Large intestine (tissue), 3 donors: Measurements from ENCODE around the gene SH2D3C. TPM values are rescaled to one million over a fixed set of nuclear protein-coding genes. Genes with fewer than 3 reads are reported as not detected.

Source experiments
- DNase-seq, 2 donors: peaks; one replicate each; pipeline versions ENCODE4 v3.0.0 to v3.0.0-alpha.2; 2013
- H3K27ac ChIP-seq: one replicate; pipeline ENCODE4 v1.5.1; 2013; ENCODE audit warnings: low read length
- H3K27me3 ChIP-seq: 2 replicates; pipeline ENCODE4 v1.6.1; 2013; ENCODE audit warnings: low read length; ENCODE audit not compliant: control insufficient read depth, insufficient read depth
- H3K36me3 ChIP-seq: 2 replicates; pipeline ENCODE4 v1.6.1; 2013; ENCODE audit warnings: low read length; ENCODE audit not compliant: control insufficient read depth, insufficient read depth
- H3K4me1 ChIP-seq: one replicate; pipeline ENCODE4 v1.6.1; 2013; ENCODE audit warnings: low read length; ENCODE audit not compliant: control insufficient read depth, insufficient read depth
- H3K4me3 ChIP-seq: one replicate; pipeline ENCODE4 v1.5.1; 2013; ENCODE audit warnings: low read length
- H3K9me3 ChIP-seq: one replicate; pipeline ENCODE4 v1.6.1; 2013; ENCODE audit warnings: mild to moderate bottlenecking, low read depth, low read length, moderate library complexity; ENCODE audit not compliant: control insufficient read depth
- WGBS: methylation state at CpG from one replicate; pipeline ENCODE4 v1.1.5; 2013; ENCODE audit warnings: low lambda C conversion rate; ENCODE audit not compliant: insufficient coverage; 5-methylcytosine and 5-hydroxymethylcytosine counted together
- polyA plus RNA-seq: library from polyadenylated mRNA; unstranded; fragments of 120-200 nt; gene quantifications from one replicate; pipeline ENCODE4 v1.2.1, GENCODE V29; 2013

Gene SH2D3C
- polyA plus RNA-seq, 1 donor = 7.4 TPM

GRCh38 chr9:127815512-127816361 is 37.3 kb upstream of the SH2D3C start:
- H3K36me3 ChIP-seq = peaks cover 58% of the 10 kb centered on the region
- H3K27me3 ChIP-seq = no peaks in the 10 kb centered on the region
- H3K27ac ChIP-seq = no peak overlapping the region
- H3K9me3 ChIP-seq = no peaks in the 10 kb centered on the region
- DNase-seq = no peak
- WGBS = no CpG with 5 or more reads among the region's 33 CpGs
- no peaks in the 10 kb centered on the region for H3K4me1 ChIP-seq
- no peak overlapping the region for H3K4me3 ChIP-seq

DNA sequence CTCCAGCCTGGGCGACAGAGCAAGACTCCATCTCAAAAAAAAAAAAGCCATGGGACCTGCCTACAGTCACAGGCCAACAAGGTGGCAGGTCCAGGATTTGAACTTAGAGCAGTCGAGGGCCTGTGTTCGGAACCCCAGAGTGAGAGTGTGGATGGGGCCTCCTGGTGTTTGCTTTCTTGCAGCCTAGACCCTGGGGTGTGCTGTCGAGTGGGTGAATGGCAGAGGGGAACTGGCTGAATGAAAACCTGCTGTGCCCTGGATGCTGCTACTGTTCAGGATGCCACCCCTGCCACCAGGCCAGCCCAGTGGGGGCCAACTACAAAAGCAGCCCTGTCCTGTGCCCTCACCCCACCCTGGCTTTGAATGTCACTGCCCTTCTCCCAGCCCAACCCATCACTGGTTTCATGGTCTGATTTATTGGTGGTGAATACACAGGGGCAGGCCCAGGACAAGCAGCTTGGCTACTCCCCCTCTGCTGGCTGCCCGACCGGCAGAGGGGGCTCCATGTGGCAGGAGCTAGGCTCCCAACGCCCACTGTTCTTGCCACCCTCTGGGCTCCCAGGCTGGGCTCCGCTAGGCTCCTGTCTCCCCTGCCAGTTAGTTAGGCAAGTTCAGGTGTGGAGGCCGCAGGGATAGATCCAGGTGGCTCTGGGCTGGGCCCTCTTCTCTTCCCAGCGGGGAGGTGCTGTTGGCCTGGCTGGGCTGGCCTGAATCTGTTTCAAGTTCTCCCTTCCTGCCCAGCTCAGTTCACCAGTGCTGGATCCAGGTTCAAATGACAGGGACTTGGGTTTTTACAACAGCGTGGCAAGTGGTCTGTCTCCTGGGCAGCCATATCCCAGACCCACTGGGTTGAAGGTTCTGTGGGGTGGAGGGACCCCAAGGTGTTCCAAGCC is 36.4 kb upstream of the SH2D3C start:
- Histone ChIP-seq H3K4me1 (peaks cover 4% of the 10 kb centered on the region), H3K36me3 (peaks cover 61% of the 10 kb centered on the region), H3K27me3 (no peaks in the 10 kb centered on the region), H3K27ac (no peak overlapping the region), H3K4me3 (no peak overlapping the region), H3K9me3 (no peaks in the 10 kb centered on the region)
- DNase-seq = no peak
- no CpG with 5 or more reads among the region's 11 CpGs for WGBS

DNA sequence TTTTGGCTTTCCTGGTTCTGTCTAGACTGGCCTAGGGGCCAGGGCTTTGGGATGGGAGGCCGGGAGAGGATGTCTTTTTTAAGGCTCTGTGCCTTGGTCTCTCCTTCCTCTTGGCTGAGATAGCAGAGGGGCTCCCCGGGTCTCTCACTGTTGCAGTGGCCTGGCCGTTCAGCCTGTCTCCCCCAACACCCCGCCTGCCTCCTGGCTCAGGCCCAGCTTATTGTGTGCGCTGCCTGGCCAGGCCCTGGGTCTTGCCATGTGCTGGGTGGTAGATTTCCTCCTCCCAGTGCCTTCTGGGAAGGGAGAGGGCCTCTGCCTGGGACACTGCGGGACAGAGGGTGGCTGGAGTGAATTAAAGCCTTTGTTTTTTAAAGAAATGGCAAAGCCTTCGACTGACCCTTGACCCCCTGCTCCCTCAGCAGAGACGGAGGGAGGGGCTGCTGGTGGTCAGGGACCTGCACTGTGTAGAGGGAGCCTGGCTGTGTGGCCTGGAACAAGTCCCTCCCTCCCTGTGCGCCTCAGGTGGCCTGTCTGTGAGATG is 35.3 kb upstream of the SH2D3C start:
- no CpG with 5 or more reads among the region's 9 CpGs for WGBS
- Histone ChIP-seq H3K4me3 (no peak overlapping the region), H3K4me1 (peaks cover 11% of the 10 kb centered on the region), H3K27ac (no peak overlapping the region), H3K36me3 (peaks cover 53% of the 10 kb centered on the region), H3K27me3 (no peaks in the 10 kb centered on the region), H3K9me3 (no peaks in the 10 kb centered on the region)
- DNase-seq = no peak

DNA sequence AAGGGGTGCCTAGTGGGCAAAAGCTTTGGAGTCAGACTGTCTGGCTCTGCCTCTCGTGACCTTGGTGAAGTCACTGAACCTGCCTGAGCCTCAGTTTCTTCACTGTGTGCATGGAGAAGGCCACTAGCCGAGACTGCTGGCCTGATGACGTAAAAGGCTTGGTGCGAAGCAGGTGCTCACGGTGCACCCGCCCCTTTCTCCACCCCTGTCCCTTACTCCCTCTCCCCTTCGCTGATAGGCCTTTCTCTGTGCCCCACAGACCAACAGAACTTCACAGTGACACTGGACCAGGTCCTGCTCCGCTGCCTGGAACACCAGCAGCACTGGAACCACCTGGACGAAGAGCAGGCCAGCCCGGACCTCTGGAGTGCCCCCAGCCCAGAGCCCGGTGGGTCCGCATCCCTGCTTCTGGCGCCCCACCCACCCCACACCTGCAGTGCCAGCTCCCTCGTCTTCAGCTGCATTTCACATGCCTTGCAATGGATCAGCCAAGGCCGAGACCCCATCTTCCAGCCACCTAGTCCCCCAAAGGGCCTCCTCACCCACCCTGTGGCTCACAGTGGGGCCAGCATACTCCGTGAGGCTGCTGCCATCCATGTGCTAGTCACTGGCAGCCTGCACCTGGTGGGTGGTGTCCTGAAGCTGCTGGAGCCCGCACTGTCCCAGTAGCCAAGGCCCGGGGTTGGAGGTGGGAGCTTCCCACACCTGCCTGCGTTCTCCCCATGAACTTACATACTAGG is 34.6 kb upstream of the SH2D3C start:
- Histone ChIP-seq H3K4me1 (peaks cover 11% of the 10 kb centered on the region), H3K4me3 (no peak overlapping the region), H3K27ac (no peak overlapping the region), H3K27me3 (no peaks in the 10 kb centered on the region), H3K36me3 (peaks cover 54% of the 10 kb centered on the region), H3K9me3 (no peaks in the 10 kb centered on the region)
- DNase-seq = no peak
- WGBS = 89% methylated on average over 3 of the region's 19 CpGs

- peaks cover 58% of the 10 kb centered on the region for H3K36me3 ChIP-seq
- no peak for DNase-seq
- H3K27me3 ChIP-seq = no peaks in the 10 kb centered on the region
- WGBS = no CpG with 5 or more reads among the region's 6 CpGs
- peaks cover 11% of the 10 kb centered on the region for H3K4me1 ChIP-seq
- no peaks in the 10 kb centered on the region for H3K9me3 ChIP-seq
- no peak overlapping the region for H3K4me3 ChIP-seq
- H3K27ac ChIP-seq = no peak overlapping the region
Measured at GRCh38 chr9:127812011-127812410, 33.5 kb upstream of the SH2D3C start.

DNA sequence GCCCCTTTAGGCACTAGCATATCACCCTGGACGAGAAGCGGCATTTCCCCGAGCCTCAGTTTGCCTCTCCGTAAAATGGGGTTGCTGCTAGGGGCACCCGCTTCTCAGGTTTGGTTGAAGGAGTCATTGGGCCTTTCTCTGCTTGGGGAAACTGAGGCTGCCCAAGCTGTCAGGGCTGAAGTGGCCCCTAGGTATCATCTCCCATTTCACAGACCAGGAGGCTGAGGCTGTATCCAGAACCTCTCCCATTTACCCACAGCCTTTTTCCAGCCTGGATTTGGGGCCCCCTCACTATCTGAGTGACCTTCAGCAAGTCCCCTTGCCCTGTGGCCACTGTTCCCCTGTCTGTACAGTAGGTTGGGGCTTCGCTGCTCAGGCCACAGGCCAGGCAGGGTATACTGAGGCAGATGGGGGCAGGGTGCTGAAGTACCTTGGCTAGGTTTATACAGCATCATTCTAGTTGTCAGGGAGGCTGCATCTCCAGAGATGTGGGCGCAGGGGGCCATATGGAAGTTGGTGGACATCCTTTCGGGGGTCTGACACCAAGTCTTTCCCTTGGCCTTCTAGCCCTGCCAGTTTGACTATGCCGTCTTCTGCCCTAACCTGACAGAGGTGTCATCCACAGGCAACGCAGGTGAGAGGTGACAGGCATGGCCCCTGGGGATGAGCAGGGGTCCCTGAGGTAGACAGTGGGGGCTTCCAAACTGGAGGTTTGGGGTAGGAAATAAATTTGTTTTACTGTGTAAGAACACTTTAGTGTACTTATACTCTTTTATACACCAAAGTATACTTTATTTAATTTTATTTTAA is 32.1 kb upstream of the SH2D3C start:
- Histone ChIP-seq H3K9me3 (no peaks in the 10 kb centered on the region), H3K27me3 (no peaks in the 10 kb centered on the region), H3K4me3 (no peak overlapping the region), H3K4me1 (peaks cover 11% of the 10 kb centered on the region), H3K36me3 (peaks cover 54% of the 10 kb centered on the region), H3K27ac (no peak overlapping the region)
- no peak for DNase-seq
- WGBS = no CpG with 5 or more reads among the region's 10 CpGs

DNA sequence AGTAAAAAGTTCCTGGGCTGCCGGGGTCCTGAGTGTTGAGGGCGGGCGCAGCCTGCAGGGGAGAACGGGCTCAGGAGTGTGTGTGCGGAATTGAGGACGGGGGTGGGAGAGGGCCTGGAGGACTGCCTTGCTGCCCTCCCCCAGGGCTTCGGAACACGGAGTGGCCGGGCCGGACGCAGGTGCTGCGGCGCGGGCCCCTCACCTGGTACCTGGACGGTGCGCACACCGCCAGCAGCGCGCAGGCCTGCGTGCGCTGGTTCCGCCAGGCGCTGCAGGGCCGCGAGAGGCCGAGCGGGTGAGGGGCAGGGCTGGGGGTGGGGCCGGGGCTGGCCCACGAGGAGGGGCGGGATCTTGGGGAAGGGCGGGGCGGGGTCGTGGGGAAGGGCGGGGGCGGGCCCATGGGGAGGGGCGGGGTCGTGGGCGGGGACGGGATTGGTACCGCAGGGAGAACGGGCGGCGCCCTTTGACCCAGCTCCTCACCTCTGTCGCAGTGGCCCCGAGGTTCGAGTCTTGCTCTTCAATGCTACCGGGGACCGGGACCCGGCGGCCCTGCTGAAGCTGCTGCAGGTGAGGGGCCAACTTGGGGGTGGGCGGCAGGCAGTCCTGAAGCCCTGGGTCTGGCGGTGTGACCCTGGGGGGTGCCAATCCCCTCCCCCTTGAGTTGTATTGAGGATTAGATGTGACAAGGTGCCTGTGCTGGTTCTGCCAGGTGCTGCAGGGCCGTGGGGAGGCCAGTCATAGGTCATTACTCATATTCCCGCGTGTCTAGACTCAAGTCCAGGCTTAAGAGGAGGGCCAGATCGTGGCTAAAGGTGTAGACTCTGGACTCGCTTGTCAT is 31.3 kb upstream of the SH2D3C start:
- Histone ChIP-seq H3K27ac (peak overlapping the region; percentile 7), H3K27me3 (no peaks in the 10 kb centered on the region), H3K4me1 (peaks cover 11% of the 10 kb centered on the region), H3K36me3 (peaks cover 49% of the 10 kb centered on the region), H3K4me3 (no peak overlapping the region), H3K9me3 (no peaks in the 10 kb centered on the region)
- peak in 1 of 2 donors; percentile 61 for DNase-seq
- no CpG with 5 or more reads among the region's 57 CpGs for WGBS

DNA sequence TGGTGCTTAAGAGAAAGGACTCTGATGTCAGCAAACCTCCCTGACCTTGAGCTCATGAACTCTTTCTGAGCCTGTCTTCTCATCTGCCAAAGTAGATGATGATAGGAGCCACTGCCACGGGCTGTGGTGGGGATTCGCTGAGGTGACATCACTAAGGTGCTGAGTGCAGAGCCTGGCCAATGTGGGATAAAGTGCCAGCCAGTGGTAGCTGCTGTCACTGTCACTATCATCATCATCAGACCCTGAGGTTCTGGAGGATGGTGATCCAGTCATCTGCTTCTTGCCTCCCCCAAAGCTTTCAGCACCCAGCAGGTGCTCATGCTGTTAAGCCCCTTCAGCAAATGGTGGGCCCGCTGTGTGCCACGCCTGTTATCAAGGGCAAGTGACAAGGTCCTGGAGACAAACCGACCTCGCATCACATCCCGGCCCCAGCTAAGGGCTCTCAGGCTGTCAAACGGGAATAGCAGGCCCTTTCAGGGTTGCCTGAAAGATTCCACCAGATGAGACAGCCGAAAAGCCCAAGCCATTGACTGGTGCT is 30.6 kb upstream of the SH2D3C start:
- H3K4me3 ChIP-seq = no peak overlapping the region
- no peaks in the 10 kb centered on the region for H3K27me3 ChIP-seq
- peaks cover 14% of the 10 kb centered on the region for H3K4me1 ChIP-seq
- H3K27ac ChIP-seq = no peak overlapping the region
- H3K9me3 ChIP-seq = no peaks in the 10 kb centered on the region
- H3K36me3 ChIP-seq = peaks cover 49% of the 10 kb centered on the region
- DNase-seq = no peak
- no CpG with 5 or more reads among the region's 9 CpGs for WGBS
